Measurements from ENCODE around the gene MMP24.

GRCh38 chr20:35284992-35285805 lies 58.7 kb downstream of the MMP24 start:
- TF ChIP-seq ZFY (CRISPR knock-in tag; IDR thresholded peaks at IDR 0.05) (no peak), ZNF761 (CRISPR knock-in tag; conservative IDR thresholded peaks at IDR 0.05) (no peak), ISL2 (CRISPR knock-in tag; IDR thresholded peaks at IDR 0.05) (no peak), ZNF678 (CRISPR knock-in tag; IDR thresholded peaks at IDR 0.05) (no peak)

Data from HepG2 (cell line).